ENCODE results near the gene AARS2. TPM values are rescaled to one million over a fixed set of nuclear protein-coding genes. Genes with fewer than 3 reads are reported as not detected.

AARS2 gene
- total and polyA plus RNA-seq, 4 donors, result 1.9 to 9.6 (median 6.9) TPM

DNA sequence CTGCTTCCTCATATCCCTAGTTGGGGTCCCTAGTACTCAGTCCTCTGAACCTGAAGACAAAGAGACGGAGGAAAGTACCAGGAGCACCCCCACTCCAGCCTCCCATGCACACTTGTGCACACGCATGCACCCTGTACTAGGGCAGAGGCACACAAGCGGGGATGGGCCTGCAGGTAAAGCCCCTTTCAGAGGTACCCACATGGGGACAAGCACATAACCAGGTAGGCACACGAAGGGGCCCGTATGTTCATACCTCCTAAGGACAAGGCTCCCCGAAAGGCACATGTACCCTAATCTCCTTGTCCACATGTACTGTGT is 41.8 kb downstream of the AARS2 start:
- peaks cover 0 to 9% (median 3%) of the 10 kb centered on the region in 4 donors for H3K4me1 ChIP-seq (ENCODE audit: control insufficient read depth in 4 of 4, insufficient read depth in 4 of 4, low read length in 3 of 4)
- DNase-seq (ENCODE audit: low spot score), result no peak
- no peak for TF ChIP-seq GABPA (IDR thresholded peaks at IDR 0.05 in 1 of 2, conservative IDR thresholded peaks at IDR 0.05 in 1 of 2)
- TF ChIP-seq JUND (IDR thresholded peaks at IDR 0.05), result no peak
- no peak for TF ChIP-seq YY1 (IDR thresholded peaks at IDR 0.05)
- no peak for TF ChIP-seq EGR1 (IDR thresholded peaks at IDR 0.05; ENCODE audit: low read depth in 2 of 2)
- TF ChIP-seq, protein P1, sequence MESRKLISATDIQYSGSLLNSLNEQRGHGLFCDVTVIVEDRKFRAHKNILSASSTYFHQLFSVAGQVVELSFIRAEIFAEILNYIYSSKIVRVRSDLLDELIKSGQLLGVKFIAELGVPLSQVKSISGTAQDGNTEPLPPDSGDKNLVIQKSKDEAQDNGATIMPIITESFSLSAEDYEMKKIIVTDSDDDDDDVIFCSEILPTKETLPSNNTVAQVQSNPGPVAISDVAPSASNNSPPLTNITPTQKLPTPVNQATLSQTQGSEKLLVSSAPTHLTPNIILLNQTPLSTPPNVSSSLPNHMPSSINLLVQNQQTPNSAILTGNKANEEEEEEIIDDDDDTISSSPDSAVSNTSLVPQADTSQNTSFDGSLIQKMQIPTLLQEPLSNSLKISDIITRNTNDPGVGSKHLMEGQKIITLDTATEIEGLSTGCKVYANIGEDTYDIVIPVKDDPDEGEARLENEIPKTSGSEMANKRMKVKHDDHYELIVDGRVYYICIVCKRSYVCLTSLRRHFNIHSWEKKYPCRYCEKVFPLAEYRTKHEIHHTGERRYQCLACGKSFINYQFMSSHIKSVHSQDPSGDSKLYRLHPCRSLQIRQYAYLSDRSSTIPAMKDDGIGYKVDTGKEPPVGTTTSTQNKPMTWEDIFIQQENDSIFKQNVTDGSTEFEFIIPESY (IDR thresholded peaks at IDR 0.05), result no peak
- TF ChIP-seq, protein P2, sequence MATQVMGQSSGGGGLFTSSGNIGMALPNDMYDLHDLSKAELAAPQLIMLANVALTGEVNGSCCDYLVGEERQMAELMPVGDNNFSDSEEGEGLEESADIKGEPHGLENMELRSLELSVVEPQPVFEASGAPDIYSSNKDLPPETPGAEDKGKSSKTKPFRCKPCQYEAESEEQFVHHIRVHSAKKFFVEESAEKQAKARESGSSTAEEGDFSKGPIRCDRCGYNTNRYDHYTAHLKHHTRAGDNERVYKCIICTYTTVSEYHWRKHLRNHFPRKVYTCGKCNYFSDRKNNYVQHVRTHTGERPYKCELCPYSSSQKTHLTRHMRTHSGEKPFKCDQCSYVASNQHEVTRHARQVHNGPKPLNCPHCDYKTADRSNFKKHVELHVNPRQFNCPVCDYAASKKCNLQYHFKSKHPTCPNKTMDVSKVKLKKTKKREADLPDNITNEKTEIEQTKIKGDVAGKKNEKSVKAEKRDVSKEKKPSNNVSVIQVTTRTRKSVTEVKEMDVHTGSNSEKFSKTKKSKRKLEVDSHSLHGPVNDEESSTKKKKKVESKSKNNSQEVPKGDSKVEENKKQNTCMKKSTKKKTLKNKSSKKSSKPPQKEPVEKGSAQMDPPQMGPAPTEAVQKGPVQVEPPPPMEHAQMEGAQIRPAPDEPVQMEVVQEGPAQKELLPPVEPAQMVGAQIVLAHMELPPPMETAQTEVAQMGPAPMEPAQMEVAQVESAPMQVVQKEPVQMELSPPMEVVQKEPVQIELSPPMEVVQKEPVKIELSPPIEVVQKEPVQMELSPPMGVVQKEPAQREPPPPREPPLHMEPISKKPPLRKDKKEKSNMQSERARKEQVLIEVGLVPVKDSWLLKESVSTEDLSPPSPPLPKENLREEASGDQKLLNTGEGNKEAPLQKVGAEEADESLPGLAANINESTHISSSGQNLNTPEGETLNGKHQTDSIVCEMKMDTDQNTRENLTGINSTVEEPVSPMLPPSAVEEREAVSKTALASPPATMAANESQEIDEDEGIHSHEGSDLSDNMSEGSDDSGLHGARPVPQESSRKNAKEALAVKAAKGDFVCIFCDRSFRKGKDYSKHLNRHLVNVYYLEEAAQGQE (IDR thresholded peaks at IDR 0.05), result no peak
- no peak overlapping the region for H3K4me3 ChIP-seq (ENCODE audit: low read depth in 1 of 3, low read length in 3 of 3)
- no peak overlapping the region for H3K27ac ChIP-seq (ENCODE audit: low read depth in 1 of 2, low read length in 2 of 2)
- no peaks in the 10 kb centered on the region for H3K9me3 ChIP-seq (ENCODE audit: control insufficient read depth in 4 of 4, low read length in 3 of 4)
- H3K9ac ChIP-seq (ENCODE audit: low read depth in 1 of 2, low read length in 2 of 2), result no peak overlapping the region
- 91% methylated on average over 6 of the region's 6 CpGs for WGBS
- no peaks in the 10 kb centered on the region for H3K36me3 ChIP-seq (ENCODE audit: control insufficient read depth in 4 of 4, insufficient read depth in 3 of 4, low read depth in 1 of 4, low read length in 3 of 4)
- H3K27me3 ChIP-seq (ENCODE audit: control insufficient read depth in 4 of 4, insufficient read depth in 4 of 4, low read length in 3 of 4), result peaks cover 0 to 11% (median 5%) of the 10 kb centered on the region in 4 donors

DNA sequence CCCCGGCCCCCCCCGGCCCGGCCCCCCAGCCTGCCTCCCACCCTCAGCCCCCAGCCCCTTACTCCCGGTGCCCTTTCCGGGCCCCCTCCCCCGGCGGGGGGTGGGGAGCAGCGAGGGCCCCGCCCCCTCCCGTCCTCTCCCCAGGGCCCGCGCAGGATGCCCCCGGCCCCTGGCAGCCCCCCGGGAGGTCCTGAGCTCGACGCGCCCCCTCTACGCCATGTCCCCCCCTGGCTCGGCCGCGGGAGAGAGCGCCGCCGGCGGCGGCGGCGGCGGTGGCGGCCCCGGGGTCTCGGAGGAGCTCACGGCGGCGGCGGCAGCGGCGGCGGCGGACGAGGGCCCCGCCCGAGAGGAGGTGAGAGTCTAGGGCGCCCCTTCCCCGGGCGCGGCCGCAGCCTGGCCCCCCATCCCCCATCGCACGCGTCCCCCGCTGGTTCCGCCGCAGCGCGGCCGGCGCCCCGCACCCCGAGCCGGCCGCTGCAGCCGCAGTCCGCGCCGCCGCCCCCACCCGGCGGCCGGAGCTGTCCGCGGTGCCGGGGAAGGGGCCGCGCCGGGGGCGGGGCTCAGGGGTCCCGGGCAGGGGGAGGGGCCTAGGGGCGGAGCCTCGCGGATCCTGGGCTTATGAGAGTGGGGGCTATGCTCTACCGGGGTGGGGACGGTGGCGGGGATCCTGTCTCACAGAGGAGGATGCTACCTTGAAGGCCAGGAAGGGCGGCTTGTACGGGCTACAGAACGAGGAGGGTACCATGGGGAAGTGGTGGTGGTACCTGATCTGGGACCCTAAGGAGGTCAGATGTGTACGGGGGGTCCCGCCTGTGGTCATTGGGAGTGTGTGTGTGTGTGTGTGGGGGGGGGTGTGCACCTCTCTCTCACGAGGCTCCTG is 42.4 kb downstream of the AARS2 start:
- Histone ChIP-seq H3K27me3 (ENCODE audit: control insufficient read depth in 4 of 4, insufficient read depth in 4 of 4, low read length in 3 of 4) (peaks cover 0 to 11% (median 5%) of the 10 kb centered on the region in 4 donors), H3K9me3 (ENCODE audit: control insufficient read depth in 4 of 4, low read length in 3 of 4) (no peaks in the 10 kb centered on the region), H3K36me3 (ENCODE audit: control insufficient read depth in 4 of 4, insufficient read depth in 3 of 4, low read depth in 1 of 4, low read length in 3 of 4) (no peaks in the 10 kb centered on the region), H3K27ac (ENCODE audit: low read depth in 1 of 2, low read length in 2 of 2) (no peak overlapping the region), H3K9ac (ENCODE audit: low read depth in 1 of 2, low read length in 2 of 2) (no peak overlapping the region), H3K4me1 (ENCODE audit: control insufficient read depth in 4 of 4, insufficient read depth in 4 of 4, low read length in 3 of 4) (peaks cover 0 to 5% (median under 1%) of the 10 kb centered on the region in 4 donors), H3K4me3 (ENCODE audit: low read depth in 1 of 3, low read length in 3 of 3) (peak overlapping the region in 1 of 3 donors; percentile 53)
- WGBS, result 5% methylated on average over 89 of the region's 90 CpGs
- DNase-seq (ENCODE audit: low spot score), result no peak
- TF ChIP-seq RAD21 (IDR thresholded peaks at IDR 0.05) (no peak), HNF4G (IDR thresholded peaks at IDR 0.05) (no peak), HNF4A (conservative IDR thresholded peaks at IDR 0.05) (no peak), JUND (IDR thresholded peaks at IDR 0.05) (no peak), TAF1 (conservative IDR thresholded peaks at IDR 0.05) (no peak), FOXA1 (IDR thresholded peaks at IDR 0.05) (no peak)
- TF ChIP-seq, protein P3, sequence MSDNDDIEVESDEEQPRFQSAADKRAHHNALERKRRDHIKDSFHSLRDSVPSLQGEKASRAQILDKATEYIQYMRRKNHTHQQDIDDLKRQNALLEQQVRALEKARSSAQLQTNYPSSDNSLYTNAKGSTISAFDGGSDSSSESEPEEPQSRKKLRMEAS (IDR thresholded peaks at IDR 0.05), result no peak
- TF ChIP-seq, protein P4, sequence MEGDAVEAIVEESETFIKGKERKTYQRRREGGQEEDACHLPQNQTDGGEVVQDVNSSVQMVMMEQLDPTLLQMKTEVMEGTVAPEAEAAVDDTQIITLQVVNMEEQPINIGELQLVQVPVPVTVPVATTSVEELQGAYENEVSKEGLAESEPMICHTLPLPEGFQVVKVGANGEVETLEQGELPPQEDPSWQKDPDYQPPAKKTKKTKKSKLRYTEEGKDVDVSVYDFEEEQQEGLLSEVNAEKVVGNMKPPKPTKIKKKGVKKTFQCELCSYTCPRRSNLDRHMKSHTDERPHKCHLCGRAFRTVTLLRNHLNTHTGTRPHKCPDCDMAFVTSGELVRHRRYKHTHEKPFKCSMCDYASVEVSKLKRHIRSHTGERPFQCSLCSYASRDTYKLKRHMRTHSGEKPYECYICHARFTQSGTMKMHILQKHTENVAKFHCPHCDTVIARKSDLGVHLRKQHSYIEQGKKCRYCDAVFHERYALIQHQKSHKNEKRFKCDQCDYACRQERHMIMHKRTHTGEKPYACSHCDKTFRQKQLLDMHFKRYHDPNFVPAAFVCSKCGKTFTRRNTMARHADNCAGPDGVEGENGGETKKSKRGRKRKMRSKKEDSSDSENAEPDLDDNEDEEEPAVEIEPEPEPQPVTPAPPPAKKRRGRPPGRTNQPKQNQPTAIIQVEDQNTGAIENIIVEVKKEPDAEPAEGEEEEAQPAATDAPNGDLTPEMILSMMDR (IDR thresholded peaks at IDR 0.05; ENCODE audit: low read depth, low read length, missing input control), result no peak
- TF ChIP-seq, protein P2 (IDR thresholded peaks at IDR 0.05), result no peak
- TF ChIP-seq, protein P5, sequence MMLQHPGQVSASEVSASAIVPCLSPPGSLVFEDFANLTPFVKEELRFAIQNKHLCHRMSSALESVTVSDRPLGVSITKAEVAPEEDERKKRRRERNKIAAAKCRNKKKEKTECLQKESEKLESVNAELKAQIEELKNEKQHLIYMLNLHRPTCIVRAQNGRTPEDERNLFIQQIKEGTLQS (IDR thresholded peaks at IDR 0.05), result no peak
